GM19438 (cell line): ENCODE data around the gene MVD.
"Not testable (repeated sequence)": the region's sequence is repeated elsewhere in the genome, so short reads cannot be mapped to it uniquely, and the experiment has no call there.

ENCODE experiments used
- ATAC-seq: cut with Tn5 transposase; IDR thresholded peaks from one replicate; pipeline ENCODE4 v1.9.1; 2021; ENCODE audit warnings: low read depth; ENCODE audit not compliant: unreplicated experiment

MVD gene

GRCh38 chr16:88685156-88686061 lies 22.5 kb upstream of the MVD start:
- ATAC-seq, result no peak

- ATAC-seq, result no peak
Observed at GRCh38 chr16:88684569-88685155, 21.8 kb upstream of the MVD start.

- peak; percentile 53 for ATAC-seq
Observed at GRCh38 chr16:88681709-88682451, 19.0 kb upstream of the MVD start.

GRCh38 chr16:88681084-88681680 lies 18.3 kb upstream of the MVD start:
- peak; percentile 31 for ATAC-seq

- no peak for ATAC-seq
Observed at GRCh38 chr16:88680554-88681083, 17.7 kb upstream of the MVD start.

GRCh38 chr16:88678224-88678979 lies 15.5 kb upstream of the MVD start:
- no peak for ATAC-seq

- ATAC-seq, result no peak
Observed at GRCh38 chr16:88677721-88678120, 14.8 kb upstream of the MVD start.

- no peak for ATAC-seq
Observed at GRCh38 chr16:88676502-88677242, 13.8 kb upstream of the MVD start.

GRCh38 chr16:88673716-88674379 lies 11.0 kb upstream of the MVD start:
- ATAC-seq, result no peak

GRCh38 chr16:88672776-88673175 lies 9.9 kb upstream of the MVD start:
- ATAC-seq, result no peak

GRCh38 chr16:88671806-88672205 lies 8.9 kb upstream of the MVD start:
- no peak for ATAC-seq

- ATAC-seq, result no peak
Observed at GRCh38 chr16:88669980-88670379, 7.1 kb upstream of the MVD start.

- ATAC-seq, result not testable (repeated sequence)
Observed at GRCh38 chr16:88669493-88669892, 6.6 kb upstream of the MVD start.

GRCh38 chr16:88667461-88667860 lies 4.6 kb upstream of the MVD start:
- ATAC-seq, result no peak

GRCh38 chr16:88665570-88665969 lies 2.7 kb upstream of the MVD start:
- no peak for ATAC-seq

GRCh38 chr16:88665148-88665547 lies 2.3 kb upstream of the MVD start:
- ATAC-seq, result no peak

GRCh38 chr16:88662222-88662842 lies 559 bp downstream of the MVD start:
- peak; percentile 4 for ATAC-seq

- no peak for ATAC-seq
Observed at GRCh38 chr16:88661468-88661867, 1.4 kb downstream of the MVD start.
